GM18519 (cell line): ENCODE measurements around the gene PYGM.
A peak's percentile ranks its signal among the peaks of the same experiment; 100 is the strongest.

Experiments
- ATAC-seq: cut with Tn5 transposase; IDR thresholded peaks from one replicate; pipeline ENCODE4 v1.9.1; 2021; ENCODE audit warnings: mild to moderate bottlenecking, moderate library complexity; ENCODE audit not compliant: unreplicated experiment, low FRiP score

Gene PYGM

DNA sequence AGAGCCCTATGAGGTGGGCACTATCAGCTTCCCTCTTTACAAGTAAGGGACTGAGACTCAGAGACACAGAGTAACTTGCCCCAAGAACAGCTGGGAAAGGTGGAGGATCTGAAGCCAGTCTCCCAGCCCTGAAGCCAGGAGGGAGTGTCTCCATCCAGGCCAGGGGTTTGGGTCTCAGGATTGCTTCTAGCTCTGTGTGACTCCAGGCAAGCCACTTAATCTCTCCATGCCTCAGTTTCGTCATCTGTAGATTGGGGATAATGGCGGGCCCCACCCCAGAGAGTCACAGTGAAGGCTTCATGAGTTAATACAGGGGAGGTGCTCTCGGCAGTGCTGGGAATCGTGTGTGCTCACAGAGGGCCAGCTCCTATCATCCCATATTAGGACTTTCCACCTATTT is 32.7 kb upstream of the PYGM start:
- no peak for ATAC-seq

DNA sequence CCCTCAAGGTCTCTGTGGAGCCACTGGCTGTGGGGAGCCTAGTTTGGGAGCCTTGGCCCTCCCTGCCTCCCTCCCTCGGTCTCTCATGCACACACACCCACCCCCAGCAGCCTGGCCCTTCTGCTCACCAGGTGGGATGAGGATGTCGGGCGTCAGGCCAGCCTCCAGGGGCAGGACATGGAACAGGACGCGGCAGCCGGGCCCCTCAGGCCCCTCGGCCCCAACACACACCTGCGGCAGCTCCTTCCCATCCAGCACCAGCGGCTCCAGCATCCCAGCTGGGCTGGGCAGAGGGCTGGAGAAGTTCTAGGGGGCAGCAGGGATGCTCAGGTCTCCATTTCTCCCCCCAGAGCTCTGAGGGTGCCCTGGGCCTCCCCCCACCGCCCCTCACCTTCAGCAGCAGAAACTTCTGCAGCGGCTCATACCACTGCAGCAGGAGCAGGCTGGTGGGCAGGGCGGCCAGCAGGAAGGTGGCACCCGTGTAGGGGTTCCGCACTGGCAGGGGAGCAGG is 32.1 kb upstream of the PYGM start:
- ATAC-seq: no peak

DNA sequence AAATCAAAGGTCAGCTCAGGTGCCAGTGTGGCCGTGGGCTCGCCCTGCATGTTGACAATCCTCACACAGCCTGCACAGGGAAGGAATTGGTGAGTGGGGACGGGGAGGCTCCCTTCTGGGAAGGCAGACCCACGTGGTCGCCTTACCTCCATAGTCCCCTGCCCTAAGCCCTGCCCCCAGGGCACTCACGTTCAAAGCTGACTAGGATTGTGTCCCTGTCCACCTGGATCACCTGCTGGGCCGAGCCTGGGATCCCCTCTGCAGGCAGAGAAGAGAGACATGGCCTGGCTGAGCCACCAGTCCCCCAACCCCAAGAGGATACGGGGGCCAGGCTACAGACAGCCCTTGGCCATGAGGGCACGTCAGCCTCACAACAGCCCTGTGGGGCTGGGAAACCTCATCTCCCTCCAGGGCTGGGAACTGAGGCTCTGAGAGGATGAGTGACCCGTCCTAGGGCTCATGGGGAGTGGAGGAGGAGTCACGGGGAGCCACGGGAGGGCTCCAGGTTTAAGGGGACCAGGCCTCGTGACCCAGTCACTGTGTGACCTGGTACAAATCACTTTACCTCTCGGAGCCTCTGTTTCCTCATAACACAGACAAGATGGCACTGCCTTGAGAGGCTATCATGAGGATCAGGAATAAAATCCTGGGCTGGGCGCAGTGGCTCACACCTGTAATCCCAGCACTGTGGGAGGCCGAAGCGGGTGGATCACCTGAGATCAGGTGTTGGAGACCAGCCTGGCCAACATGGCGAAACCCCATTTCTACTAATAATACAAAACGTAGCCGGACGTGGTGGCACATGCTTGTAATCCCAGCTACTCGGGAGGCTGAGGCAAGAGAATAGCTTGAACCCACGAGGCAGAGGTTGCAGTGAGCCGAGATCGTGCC is 30.7 kb upstream of the PYGM start:
- no peak for ATAC-seq

DNA sequence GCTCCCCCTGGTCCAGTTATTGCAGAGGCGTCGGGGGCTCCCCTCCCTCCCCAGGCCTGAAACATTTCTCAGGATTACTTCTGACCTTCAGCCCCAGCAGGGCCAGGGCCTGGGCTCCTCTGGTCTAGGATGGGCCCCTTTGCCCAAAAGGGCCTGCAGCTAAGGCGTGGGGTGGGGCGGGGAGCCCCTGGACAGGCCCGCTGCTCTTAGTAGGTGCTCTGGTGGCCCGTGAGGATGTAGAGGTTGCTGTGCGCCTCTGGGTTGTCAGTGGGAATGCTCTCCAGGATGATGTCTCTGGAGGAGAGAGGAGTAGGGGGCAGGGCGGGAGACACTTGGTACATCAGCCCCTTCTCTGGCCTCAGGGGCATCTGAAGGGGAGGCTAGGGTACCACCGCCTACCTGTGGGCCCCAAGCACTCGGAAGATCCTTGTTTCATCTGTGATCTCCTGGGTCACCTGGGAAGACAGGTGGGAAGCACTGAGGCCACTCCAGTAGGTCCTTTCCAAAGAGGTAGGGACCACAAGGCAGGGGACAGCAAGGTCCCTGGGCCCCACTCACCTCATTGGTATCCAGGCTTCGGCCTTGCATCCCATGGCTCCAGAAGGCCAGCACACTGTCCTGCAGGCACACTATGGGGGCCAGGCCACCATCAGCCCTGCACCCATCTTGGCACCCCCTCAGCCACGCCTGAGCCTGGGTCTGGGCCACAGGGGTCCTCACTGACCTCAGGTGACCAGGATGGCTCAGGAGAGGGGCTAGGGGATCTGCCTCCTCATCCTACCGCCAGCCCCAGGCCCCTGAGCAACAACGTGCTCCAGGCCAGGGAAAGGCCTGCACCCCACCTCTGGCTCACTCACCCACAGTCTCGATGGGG is 29.8 kb upstream of the PYGM start:
- ATAC-seq: no peak

DNA sequence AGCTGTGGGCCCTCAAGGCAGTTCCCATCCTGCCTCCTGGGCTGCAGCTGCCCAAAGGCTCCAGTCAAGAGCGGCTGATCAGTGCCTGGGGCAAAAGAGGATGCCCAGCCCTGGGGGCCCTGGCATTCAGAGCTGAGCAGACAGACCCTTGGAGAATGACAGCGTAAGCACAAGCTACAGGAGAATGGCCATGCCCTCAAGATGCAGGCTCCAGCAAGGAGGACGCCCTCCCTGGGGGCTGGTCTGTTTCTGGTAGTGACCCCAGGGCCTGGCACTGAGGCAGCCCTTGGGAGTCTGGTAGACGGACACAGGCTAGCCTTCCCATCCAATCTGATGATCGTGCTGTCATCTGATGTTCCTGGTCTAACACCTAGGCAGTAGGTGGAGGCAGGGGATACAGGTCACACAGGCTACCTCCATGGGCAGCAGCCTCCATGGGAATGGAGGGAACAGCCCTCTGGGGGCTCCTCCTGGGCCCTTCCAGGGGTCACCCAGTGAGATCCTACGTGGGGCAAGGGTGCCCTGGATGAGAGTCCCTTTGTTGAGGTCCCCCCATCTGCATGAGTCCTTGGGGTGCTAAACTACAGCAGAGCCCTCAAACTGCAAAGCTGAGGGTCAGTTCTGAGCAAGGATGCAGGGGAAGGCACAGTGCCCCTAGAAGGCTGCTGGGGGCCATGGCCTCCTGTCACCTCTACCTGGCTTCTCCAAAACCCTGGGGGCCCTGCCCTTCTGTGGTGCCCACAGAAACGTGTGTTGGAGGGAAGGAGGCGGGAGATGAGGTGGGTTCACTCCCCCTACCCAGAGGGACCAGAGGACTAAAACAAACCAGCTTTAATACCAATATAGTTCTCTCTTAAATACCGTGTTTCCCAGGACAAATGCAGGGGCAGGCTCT is 28.8 kb upstream of the PYGM start:
- no peak for ATAC-seq

DNA sequence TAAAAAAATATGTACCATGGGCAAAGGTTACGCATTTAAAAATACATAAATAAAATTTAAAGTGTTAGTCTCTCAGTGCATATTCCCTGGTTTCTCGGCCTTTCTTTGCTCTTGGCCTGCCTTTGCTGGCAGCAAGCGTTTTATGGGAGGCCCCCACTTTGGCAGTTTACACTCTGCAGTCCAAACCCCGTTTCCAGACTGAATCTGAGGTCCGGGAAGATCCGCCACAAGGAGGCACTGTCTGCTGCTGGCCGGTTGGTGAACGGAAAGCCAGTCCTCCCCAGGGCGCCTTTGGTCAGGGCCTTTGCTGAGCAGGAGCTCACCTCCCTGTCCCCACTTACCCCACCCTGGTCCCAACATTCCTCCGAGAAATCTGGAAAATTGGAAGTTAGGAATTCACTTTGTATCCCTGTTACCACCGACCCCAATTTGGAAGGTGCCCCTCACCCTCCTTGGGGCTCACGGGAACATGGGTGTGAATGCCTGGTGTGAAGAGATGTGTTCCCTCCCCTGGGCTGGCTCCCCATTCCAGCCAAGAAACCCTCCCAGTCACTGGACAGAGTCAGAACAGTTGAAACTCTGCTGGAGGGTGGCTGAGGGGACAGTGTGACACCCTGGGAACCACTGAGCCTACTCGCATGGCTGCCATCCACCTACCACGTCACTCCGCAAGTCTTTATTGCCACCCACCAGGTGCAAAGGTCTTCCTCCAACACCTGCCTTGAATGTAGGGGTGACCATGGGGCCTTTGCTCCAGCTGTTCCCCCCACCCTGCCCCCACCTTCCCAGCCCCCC is 27.9 kb upstream of the PYGM start:
- no peak for ATAC-seq

DNA sequence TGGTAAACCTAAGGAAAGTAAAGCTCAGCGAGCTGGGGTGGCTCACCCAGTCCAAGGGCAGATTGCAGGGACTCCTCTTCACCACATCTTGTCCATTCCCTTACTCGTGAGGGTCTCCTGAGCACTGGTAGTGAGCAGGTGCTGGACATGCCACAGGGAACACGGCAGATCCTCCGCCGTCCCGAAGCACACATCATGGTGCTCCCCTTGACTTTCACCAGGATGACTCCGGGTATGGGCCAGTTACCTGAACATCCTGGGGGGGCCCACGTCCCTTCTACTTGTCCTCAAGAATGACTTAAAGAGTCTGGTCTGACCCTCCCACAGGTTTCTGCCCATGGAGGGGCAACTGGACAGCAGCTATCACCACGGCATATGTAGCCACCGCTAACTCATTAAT is 26.5 kb upstream of the PYGM start:
- no peak for ATAC-seq

DNA sequence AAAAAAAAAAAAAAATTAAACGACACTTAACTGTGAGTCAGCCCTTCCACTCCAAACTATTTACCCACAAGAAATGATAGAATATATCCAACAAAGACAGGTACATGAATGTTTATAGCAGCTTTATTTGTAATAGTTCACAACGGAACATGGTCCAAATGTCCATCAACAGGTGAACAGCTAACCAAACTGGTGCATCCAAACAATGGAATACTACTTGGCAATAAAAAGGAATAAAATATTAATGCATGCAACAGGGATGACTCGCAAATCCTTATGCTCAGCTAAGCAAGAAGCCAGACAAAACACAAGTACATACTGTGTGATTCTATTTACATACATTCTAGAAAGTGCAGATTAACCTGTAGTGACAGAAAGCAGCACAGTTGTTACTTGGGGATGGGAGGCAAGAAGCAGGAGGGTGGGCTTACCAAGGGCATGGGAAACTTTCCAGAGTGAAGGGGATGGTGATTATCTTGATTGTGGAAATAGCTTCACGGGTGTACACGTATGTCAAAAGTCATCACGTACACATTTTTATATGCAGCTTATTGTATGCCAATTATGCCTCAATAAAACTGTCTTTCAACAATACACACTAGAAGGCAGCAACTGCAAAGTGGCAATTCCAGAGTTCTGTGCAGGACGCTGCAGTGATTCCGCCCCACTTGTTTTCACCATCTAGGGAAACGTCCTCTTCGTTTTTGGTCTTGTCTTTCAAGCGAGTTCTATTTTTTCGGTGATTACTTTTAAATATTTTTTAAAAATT is 25.2 kb upstream of the PYGM start:
- no peak for ATAC-seq

DNA sequence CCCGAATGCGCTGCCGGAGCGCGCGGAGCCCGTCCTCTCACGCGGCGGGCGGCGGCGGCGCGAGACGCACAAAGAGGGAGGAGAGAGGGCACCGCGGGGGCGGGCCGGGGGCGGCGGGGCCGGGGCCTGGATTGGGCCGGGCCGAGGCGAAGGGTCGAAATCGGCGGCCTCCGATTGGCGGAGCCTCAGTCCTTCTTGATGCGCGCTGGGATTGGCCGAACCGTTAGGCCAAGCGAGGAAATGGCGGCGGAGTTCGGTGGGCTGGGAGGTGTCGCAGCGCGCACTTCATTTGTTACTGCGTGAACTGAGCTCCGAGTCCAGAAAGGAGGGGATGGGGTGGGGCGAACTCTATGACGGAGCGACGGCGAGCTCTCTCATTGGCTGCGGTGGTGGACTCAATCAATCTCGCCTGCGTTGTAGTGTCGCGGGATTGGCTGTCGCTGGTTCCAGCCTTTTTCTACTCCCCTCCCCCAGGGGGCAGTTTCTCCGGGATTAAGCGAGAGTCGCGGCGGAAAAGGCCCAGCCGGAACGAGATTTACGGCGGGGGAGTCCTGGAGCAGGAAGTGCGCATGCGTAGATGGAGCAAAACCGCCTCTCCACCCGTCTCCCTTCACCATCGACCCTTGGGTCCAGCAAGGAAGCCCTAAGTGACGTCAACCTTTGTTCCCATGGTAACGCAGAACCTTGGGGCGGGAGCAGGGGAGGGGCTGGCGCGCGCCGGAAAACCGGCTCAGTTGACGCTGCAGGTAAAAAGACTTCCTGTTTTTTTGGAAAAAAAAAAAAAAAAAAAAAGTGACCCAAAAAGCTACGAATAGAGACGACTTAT is 18.9 kb upstream of the PYGM start, which contains the start of gene SF1:
TSS of gene SF1 (minus strand) at position 70 of the 826 bp plus-strand sequence. CDS start 150 bp downstream, outside the sequence.
- ATAC-seq: peak; percentile 55

DNA sequence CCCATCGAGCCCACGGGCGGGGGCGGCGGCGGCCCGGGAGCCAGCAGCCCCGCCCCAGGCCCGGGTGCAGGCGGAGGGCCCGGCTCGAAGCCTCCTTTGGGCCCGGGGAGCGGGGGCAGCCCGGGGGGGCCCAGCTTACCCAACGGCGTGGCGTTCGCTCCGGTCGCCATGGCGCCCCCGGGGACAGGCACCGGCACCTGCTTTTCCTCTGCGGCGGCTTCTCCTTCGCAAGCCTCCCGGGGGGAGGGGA is 18.4 kb upstream of the PYGM start:
- no peak for ATAC-seq

DNA sequence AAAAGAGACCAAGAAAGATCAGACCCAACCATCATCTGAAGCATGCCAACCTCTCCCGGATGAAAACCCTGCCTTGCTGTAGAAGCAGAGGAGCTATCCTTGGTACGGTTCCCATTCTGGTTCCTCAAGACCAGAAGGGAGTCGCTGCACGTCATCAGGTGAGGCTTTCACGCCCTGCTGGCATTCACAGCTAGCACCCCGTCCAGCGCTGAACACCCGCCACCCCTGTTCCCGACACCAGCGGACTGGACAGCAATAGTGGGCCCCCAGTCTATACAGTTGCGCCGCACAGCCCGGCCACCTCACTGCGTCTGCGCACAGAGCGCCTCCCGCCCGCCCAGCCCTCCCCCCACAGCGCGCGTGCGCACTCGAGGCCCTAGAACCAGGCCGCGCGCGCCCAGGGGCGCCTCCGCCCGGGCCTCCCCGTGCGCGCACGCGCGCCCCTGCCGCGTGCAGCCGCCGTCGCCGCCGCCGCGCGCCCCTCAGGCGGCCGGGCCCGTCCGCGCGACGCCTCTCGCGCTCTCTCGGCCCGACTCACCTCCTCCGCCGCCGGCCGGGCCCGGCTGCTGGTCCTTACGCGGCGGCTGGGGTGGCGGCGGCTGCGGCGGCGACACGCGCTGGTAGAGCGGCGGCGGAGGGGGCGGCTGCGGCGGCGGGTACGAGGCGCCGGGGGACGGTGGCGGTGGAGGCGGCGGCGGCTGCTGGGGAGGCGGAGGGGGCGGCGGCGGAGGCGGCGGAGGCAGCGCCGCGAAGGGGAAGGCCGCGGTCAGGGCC is 17.9 kb upstream of the PYGM start:
- ATAC-seq: no peak

DNA sequence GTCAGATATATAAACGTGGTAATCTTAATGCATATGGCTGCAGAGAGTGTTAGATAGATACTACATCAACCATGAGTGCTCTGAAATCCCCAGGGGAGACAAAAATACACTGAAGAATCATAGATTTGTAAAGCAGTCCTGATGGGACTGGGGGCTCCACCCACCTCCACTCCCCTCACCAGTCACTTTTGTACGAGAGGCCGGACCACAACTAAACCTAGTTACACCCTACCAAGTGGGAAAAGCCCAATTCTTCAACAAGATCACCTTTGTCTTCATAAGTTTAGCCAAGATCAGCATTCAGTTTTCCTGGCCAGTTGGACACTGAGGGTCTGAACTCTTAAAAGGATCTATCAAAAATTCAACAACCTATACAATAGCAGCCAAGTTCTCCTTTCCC is 17.1 kb upstream of the PYGM start:
- no peak for ATAC-seq

DNA sequence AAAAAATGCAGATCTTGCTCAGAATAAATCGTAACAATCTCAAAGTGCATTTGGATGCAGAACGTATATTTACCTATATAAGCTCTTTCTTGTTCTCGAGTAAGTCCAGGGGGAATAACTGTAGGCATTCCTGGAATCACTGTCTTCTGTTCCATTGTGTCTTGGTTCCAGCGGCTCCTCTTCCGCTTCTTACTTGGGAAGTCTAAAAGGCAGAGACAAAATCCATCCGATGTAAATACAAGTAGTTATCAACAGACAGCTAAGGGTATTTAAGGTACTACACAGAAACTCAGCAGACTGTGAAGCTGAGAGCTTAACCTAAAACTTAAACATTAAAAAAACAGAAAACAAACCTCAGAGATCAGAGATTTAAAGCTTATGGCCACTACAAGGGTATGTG is 16.7 kb upstream of the PYGM start:
- ATAC-seq: no peak

DNA sequence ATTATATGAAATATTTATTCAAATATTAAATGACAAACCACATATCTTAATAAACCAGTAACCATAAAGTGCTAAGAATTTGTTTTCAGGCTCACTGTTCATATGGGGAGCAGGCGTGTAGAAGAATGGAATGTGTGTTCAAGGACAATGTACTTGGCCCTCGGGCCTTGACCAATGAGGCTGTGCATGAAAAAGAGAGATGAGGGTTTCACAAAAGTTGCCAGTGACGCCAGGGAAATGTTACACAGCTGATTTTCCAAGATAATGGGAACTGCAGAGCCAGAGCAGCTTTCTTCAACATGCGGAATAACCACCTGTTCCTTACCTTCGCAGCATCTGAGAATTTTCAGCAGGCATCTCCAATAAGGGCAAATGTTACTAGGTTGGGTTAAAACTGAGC is 14.4 kb upstream of the PYGM start:
- ATAC-seq: no peak

DNA sequence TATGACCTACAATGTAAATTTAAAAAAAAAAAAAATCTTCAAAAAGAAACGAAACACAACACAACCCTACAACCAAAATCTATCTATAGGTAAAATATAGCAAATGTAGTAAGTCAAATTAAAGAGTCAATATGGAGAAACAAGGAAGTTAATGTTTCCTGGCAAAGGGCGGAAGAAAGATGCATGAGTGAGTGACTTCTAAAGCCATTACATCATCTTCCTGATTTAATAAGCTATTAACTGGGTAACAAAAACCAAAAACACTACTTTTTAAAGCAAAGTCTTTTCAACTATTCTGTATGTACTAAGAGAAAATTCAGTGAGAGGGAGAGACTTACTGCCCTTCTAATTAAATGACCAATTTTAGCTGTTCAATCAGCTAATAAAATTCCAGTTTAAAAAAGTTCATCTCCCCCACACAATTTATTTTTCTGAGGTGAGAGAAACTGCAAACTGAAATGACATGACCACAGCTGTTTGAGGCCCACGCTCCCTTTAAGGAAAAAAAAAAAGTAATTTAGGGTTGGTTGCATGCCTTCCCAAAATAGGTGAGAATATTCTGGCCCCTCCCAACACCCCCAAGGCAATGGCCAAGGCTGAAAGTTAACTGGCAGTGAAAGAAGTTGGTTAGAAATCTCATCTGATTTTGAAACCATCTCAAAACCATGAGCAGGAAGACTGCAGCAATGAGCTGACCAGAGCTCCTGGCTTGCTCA is 12.7 kb upstream of the PYGM start:
- no peak for ATAC-seq

DNA sequence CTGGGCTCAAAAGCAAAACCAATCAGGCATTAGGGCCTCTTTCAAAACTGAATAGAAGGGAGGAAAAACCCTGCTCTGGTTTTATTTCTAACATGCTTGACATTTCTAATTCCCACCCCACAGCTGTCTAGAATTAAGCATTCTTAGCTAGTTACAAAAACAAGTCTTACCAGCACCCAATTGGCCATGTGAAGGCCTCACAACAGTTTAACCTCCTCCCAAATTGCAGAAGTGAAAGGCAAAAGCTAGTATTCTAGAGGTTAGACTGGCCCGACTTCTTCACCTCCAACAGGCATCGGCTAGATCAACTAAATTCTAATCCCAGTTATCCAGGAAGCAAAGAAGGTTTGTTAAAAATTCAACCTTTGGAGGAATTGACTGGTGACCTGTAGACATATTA is 12.1 kb upstream of the PYGM start:
- ATAC-seq: no peak

DNA sequence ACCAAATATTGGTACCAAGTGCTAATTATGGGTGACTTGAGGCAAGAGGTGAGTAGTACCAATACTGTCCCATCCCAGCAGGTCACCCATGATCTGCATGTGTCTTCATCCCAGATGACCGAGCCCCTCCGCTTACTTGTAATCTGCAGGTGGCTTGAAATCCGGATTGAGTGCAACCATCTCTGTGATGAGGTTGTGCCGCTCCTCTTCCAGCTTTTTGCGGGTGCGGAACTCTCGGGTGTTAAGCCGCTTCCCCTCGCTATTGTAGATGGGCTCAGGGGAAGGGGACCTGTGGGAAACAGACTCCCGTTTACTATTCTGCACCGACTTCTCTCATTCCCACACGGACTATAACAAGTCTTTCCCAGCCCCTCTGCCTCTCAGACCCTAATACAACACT is 10.3 kb upstream of the PYGM start:
- no peak for ATAC-seq
